ENCODE measurements around the gene IYD. TPM values are rescaled to one million over a fixed set of nuclear protein-coding genes. Genes with fewer than 3 reads are reported as not detected.

IYD gene
- total RNA-seq, 1 donor = under 0.01 TPM

DNA sequence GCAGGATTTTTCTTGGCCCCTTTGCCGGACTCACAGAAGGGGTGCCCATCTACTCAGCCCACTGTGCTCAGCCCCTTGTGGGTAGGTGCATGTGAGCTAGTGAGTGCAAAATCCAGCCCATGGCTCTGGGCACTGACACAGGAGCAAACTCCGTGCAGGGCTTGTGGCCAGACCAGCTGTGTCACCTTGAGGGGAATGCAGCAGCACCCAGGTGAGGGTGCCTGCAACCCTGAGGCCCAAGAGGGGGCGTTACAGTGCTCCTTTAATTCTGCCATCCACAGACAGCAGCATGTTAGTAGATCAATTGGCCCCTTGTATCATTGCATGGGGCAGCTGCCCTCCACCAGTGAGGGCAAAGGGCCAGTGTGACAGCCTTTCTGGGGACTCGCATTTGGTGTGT, 12.9 kb upstream of the IYD start:
- TF ChIP-seq, protein P1, sequence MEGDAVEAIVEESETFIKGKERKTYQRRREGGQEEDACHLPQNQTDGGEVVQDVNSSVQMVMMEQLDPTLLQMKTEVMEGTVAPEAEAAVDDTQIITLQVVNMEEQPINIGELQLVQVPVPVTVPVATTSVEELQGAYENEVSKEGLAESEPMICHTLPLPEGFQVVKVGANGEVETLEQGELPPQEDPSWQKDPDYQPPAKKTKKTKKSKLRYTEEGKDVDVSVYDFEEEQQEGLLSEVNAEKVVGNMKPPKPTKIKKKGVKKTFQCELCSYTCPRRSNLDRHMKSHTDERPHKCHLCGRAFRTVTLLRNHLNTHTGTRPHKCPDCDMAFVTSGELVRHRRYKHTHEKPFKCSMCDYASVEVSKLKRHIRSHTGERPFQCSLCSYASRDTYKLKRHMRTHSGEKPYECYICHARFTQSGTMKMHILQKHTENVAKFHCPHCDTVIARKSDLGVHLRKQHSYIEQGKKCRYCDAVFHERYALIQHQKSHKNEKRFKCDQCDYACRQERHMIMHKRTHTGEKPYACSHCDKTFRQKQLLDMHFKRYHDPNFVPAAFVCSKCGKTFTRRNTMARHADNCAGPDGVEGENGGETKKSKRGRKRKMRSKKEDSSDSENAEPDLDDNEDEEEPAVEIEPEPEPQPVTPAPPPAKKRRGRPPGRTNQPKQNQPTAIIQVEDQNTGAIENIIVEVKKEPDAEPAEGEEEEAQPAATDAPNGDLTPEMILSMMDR (IDR thresholded peaks at IDR 0.05; ENCODE audit: insufficient read depth, low read length) = no peak
- H3K4me3 ChIP-seq (ENCODE audit: low read depth, low read length) = no peak overlapping the region
- DNase-seq (ENCODE audit: low read depth) = no peak

- H3K4me3 ChIP-seq (ENCODE audit: low read depth, low read length) = no peak overlapping the region
- DNase-seq (ENCODE audit: low read depth) = no peak
- TF ChIP-seq, protein P1 (IDR thresholded peaks at IDR 0.05; ENCODE audit: insufficient read depth, low read length) = no peak
Observed at GRCh38 chr6:150361876-150362275, 6.9 kb upstream of the IYD start.

DNA sequence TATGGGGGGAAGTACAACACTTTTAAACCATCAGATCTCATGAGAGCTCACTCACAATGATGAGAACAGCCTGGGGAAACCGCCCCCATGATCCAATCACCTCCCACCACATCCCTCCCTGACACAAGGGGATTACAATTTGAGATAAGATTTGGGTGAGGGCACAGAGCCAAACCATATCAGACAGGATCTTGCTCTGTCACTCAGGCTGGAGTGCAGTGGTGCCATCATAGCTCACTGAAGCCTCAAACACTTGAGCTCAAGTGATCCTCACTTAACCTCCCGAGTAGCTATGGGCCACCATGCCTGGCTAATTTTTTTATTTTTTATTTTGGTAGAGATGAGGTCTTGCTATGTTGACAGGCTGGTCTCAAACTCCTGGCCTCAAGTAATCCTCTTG, 5.1 kb upstream of the IYD start:
- TF ChIP-seq, protein P1 (IDR thresholded peaks at IDR 0.05; ENCODE audit: insufficient read depth, low read length) = no peak
- no peak overlapping the region for H3K4me3 ChIP-seq (ENCODE audit: low read depth, low read length)
- DNase-seq (ENCODE audit: low read depth) = no peak

DNA sequence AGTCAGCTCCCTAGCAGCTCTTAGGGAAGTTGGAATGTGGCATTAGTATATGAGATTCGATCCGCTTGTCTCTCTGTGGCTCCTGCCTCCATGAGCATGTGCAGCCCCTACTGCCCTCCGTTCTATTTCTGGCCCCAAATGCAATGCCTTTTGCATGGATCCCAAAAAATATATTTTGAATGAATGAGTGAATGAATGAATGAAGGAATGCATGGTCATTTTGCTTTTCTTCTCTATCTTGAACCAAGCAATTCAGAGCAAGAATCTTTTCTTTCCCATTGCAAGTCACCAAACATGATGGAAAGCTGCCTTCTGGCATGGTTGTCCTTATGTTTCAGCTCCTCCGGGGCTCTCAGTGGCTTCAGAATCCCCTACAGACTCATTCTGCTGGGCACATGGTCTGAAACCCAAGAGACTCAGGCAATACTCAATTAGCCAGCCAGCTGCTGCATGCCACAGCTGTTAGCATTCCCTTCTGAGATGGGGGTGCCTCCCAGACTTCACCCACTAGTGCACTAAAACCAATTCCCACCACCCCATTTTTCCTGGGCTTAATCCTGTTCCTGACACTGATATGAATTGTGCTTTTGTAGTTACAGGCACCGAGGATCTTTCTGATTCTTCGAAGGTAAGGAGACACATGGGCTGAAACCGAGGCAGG, 2.6 kb upstream of the IYD start:
- TF ChIP-seq, protein P1 (IDR thresholded peaks at IDR 0.05; ENCODE audit: insufficient read depth, low read length) = no peak
- no peak for DNase-seq (ENCODE audit: low read depth)
- H3K4me3 ChIP-seq (ENCODE audit: low read depth, low read length) = no peak overlapping the region

GRCh38 chr6:150369408-150369807, 596 bp downstream of the IYD start:
- TF ChIP-seq, protein P1 (IDR thresholded peaks at IDR 0.05; ENCODE audit: insufficient read depth, low read length) = no peak
- DNase-seq (ENCODE audit: low read depth) = no peak
- H3K4me3 ChIP-seq (ENCODE audit: low read depth, low read length) = no peak overlapping the region

DNA sequence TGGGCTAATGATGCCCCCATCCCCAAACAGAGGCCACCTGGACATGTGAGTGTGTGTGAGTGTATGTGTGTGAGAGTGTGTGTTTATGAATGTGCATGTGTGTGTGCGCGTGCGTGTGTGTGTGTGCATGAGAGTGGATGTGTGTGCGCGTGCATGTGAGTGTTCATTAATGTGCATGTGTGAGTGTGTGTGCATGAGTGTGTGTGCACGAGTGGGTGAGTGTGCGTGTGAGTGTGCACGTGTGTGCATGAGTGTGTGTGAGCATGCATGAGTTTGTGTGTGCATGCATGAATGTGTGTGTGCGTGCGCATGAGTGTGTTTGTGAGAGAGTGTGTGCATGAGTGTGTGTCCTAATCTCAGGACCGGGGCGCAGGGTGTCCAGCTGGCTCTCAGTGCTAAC, 1.3 kb downstream of the IYD start:
- H3K4me3 ChIP-seq (ENCODE audit: low read depth, low read length) = no peak overlapping the region
- TF ChIP-seq, protein P1 (IDR thresholded peaks at IDR 0.05; ENCODE audit: insufficient read depth, low read length) = no peak

GRCh38 chr6:150371356-150371755, 2.5 kb downstream of the IYD start:
- no peak overlapping the region for H3K4me3 ChIP-seq (ENCODE audit: low read depth, low read length)
- DNase-seq (ENCODE audit: low read depth) = no peak
- TF ChIP-seq, protein P1 (IDR thresholded peaks at IDR 0.05; ENCODE audit: insufficient read depth, low read length) = no peak

More for the DNA sequence above, 1.3 kb downstream of the IYD start:
- no peak for DNase-seq (ENCODE audit: low read depth)

All from fibroblast of the aortic adventitia (primary cell).